ENCODE measurements around the gene ZNF436. TPM values are rescaled to one million over a fixed set of nuclear protein-coding genes. Genes with fewer than 3 reads are reported as not detected.
"Not testable (repeated sequence)": the region's sequence is repeated elsewhere in the genome, so short reads cannot be mapped to it uniquely, and the experiment has no call there.

Gene ZNF436
- total RNA-seq, 1 donor from 2014 or later, result 11.8 TPM

GRCh38 chr1:23330846-23331245 is 38.8 kb downstream of the ZNF436 start:
- no peak for DNase-seq
- Histone ChIP-seq H3K36me3 (peaks cover 92% of the 10 kb centered on the region), H3K27me3 (ENCODE audit: low read depth) (no peaks in the 10 kb centered on the region), H3K4me1 (no peaks in the 10 kb centered on the region), H3K27ac (replicated peaks) (no peak overlapping the region), H3K9me3 (replicated peaks) (no peaks in the 10 kb centered on the region), H3K4me3 (no peak overlapping the region)
- intact Hi-C loops (cut with micrococcal nuclease), result no loop called here
- TF ChIP-seq, protein P1, sequence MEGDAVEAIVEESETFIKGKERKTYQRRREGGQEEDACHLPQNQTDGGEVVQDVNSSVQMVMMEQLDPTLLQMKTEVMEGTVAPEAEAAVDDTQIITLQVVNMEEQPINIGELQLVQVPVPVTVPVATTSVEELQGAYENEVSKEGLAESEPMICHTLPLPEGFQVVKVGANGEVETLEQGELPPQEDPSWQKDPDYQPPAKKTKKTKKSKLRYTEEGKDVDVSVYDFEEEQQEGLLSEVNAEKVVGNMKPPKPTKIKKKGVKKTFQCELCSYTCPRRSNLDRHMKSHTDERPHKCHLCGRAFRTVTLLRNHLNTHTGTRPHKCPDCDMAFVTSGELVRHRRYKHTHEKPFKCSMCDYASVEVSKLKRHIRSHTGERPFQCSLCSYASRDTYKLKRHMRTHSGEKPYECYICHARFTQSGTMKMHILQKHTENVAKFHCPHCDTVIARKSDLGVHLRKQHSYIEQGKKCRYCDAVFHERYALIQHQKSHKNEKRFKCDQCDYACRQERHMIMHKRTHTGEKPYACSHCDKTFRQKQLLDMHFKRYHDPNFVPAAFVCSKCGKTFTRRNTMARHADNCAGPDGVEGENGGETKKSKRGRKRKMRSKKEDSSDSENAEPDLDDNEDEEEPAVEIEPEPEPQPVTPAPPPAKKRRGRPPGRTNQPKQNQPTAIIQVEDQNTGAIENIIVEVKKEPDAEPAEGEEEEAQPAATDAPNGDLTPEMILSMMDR (IDR thresholded peaks at IDR 0.05; ENCODE audit: borderline replicate concordance), result no peak

DNA sequence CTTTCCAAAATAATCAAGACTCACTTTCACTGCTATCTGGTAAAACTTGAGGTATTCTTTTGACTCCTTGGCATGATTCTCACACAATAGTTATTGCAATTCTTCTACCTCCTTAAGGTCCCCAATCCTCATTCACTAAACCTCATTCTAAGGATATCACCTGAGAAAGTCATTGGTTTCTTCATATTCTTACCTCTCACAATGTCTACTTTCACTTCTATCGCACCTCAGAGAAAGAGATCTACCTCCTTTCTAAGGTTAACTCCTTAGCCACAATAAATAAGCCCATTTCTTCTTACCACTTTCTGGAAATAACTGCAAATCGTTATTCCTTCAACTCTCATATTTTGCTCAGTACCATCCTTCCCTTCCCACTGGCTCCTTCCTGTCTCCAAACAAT is 44.2 kb downstream of the ZNF436 start:
- no peak overlapping the region for H3K27ac ChIP-seq (replicated peaks)
- no peak for DNase-seq
- H3K27me3 ChIP-seq (ENCODE audit: low read depth), result no peaks in the 10 kb centered on the region
- no peak overlapping the region for H3K4me3 ChIP-seq
- no peaks in the 10 kb centered on the region for H3K9me3 ChIP-seq (replicated peaks)
- TF ChIP-seq, protein P1 (IDR thresholded peaks at IDR 0.05; ENCODE audit: borderline replicate concordance), result no peak
- intact Hi-C loops (cut with micrococcal nuclease), result no loop called here
- peaks cover 75% of the 10 kb centered on the region for H3K36me3 ChIP-seq
- peaks cover 15% of the 10 kb centered on the region for H3K4me1 ChIP-seq

- peaks cover 75% of the 10 kb centered on the region for H3K36me3 ChIP-seq
- no peaks in the 10 kb centered on the region for H3K27me3 ChIP-seq (ENCODE audit: low read depth)
- no peak overlapping the region for H3K4me3 ChIP-seq
- H3K4me1 ChIP-seq, result peaks cover 15% of the 10 kb centered on the region
- intact Hi-C loops (cut with micrococcal nuclease), result no loop called here
- no peak overlapping the region for H3K27ac ChIP-seq (replicated peaks)
- DNase-seq, result no peak
- no peaks in the 10 kb centered on the region for H3K9me3 ChIP-seq (replicated peaks)
- TF ChIP-seq, protein P1 (IDR thresholded peaks at IDR 0.05; ENCODE audit: borderline replicate concordance), result no peak
Measured at GRCh38 chr1:23322770-23323169, 46.9 kb downstream of the ZNF436 start.

DNA sequence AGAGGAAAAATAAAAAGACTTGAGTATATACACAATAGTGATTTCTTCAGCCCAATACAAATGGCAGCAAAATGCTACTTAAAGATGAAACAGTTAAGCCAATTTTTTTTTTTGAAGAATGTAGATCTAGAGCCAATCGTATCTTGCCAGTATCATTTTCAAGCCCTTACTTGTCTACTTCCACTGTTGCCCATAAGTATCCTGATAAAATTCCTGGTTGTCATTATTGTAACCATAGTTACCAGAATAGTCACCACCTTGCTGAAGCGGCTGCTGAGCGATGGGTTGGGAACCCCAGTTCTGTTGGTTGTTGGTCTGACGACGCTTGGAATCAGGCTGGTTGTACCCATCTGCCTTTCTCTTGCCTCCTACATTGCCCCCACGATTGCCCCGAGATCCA is 59.4 kb downstream of the ZNF436 start:
- peaks cover 66% of the 10 kb centered on the region for H3K36me3 ChIP-seq
- H3K9me3 ChIP-seq (replicated peaks); H3K4me3 ChIP-seq; H3K27ac ChIP-seq (replicated peaks); H3K27me3 ChIP-seq (ENCODE audit: low read depth); H3K4me1 ChIP-seq; intact Hi-C loops (cut with micrococcal nuclease); DNase-seq: not testable (repeated sequence)

Other genes with a start within 250 kb of the ZNF436 start
- gene LUZP1, start 201.0 kb downstream of the ZNF436 start, total RNA-seq, result 29.9 TPM
- gene HTR1D, start 152.3 kb downstream of the ZNF436 start, total RNA-seq, result 0.08 TPM
- 54.6 TPM for gene HNRNPR, start 25.6 kb downstream of the ZNF436 start, total RNA-seq
- 78.6 TPM for gene TCEA3, start 54.9 kb upstream of the ZNF436 start, total RNA-seq
- gene ASAP3, start 114.3 kb upstream of the ZNF436 start, total RNA-seq, result 44.4 TPM
- 0.16 TPM for gene E2F2, start 161.4 kb upstream of the ZNF436 start, total RNA-seq
- gene ID3, start 189.7 kb upstream of the ZNF436 start, total RNA-seq, result 75.2 TPM